NCI-H226 (cell line): Measurements from ENCODE around the gene MAGI2.
A peak's percentile ranks its signal among the peaks of the same experiment; 100 is the strongest.
"Not testable (repeated sequence)": the region's sequence is repeated elsewhere in the genome, so short reads cannot be mapped to it uniquely, and the experiment has no call there.

Experiments used
- DNase-seq: peaks from one replicate; pipeline ENCODE4 v3.0.0-alpha.2; 2015

MAGI2 gene

GRCh38 chr7:79130715-79131114 is 322.8 kb downstream of the MAGI2 start:
- no peak for DNase-seq

- DNase-seq, result no peak
Measured at GRCh38 chr7:79124331-79124730, 329.1 kb downstream of the MAGI2 start.

GRCh38 chr7:79118143-79118542 is 335.3 kb downstream of the MAGI2 start:
- no peak for DNase-seq

GRCh38 chr7:79096361-79096805 is 357.1 kb downstream of the MAGI2 start:
- DNase-seq, result peak; percentile 55

- no peak for DNase-seq
Measured at GRCh38 chr7:79093421-79093820, 360.0 kb downstream of the MAGI2 start.

- DNase-seq, result no peak
Measured at GRCh38 chr7:79091661-79092060, 361.8 kb downstream of the MAGI2 start.

- no peak for DNase-seq
Measured at GRCh38 chr7:79091011-79091410, 362.5 kb downstream of the MAGI2 start.

- DNase-seq, result no peak
Measured at GRCh38 chr7:79090543-79090942, 362.9 kb downstream of the MAGI2 start.

GRCh38 chr7:79084423-79084822 is 369.0 kb downstream of the MAGI2 start:
- DNase-seq, result no peak

- DNase-seq, result no peak
Measured at GRCh38 chr7:79079919-79080554, 373.4 kb downstream of the MAGI2 start.

- no peak for DNase-seq
Measured at GRCh38 chr7:79078273-79078672, 375.2 kb downstream of the MAGI2 start.

- not testable (repeated sequence) for DNase-seq
Measured at GRCh38 chr7:79071187-79071586, 382.3 kb downstream of the MAGI2 start.

GRCh38 chr7:79064187-79064823 is 389.2 kb downstream of the MAGI2 start:
- DNase-seq, result no peak

- DNase-seq, result no peak
Measured at GRCh38 chr7:79063019-79063698, 390.3 kb downstream of the MAGI2 start.

- no peak for DNase-seq
Measured at GRCh38 chr7:79060498-79060897, 393.0 kb downstream of the MAGI2 start.

GRCh38 chr7:79055722-79056415 is 397.6 kb downstream of the MAGI2 start:
- no peak for DNase-seq

- no peak for DNase-seq
Measured at GRCh38 chr7:79051915-79052314, 401.6 kb downstream of the MAGI2 start.

GRCh38 chr7:79050603-79051002 is 402.9 kb downstream of the MAGI2 start:
- DNase-seq, result peak; percentile 53

- no peak for DNase-seq
Measured at GRCh38 chr7:79046061-79046460, 407.4 kb downstream of the MAGI2 start.

GRCh38 chr7:79037001-79037400 is 416.5 kb downstream of the MAGI2 start:
- DNase-seq, result no peak

GRCh38 chr7:79036356-79036755 is 417.1 kb downstream of the MAGI2 start:
- DNase-seq, result no peak

- DNase-seq, result no peak
Measured at GRCh38 chr7:79035858-79036257, 417.6 kb downstream of the MAGI2 start.

GRCh38 chr7:79034730-79035129 is 418.7 kb downstream of the MAGI2 start:
- no peak for DNase-seq

GRCh38 chr7:79019711-79020110 is 433.8 kb downstream of the MAGI2 start:
- DNase-seq, result not testable (repeated sequence)
